ENCODE data around the gene C8A.

Gene C8A

GRCh38 chr1:56867491-56867890 is 12.9 kb downstream of the C8A start:
- no peak for TF ChIP-seq CTCF (IDR thresholded peaks at IDR 0.05; ENCODE audit: control extremely low read depth, extremely low read depth, low read depth, missing control alignments)
- no peak for DNase-seq (ENCODE audit: extremely low spot score)
- ChIA-PET POLR2A (no interaction called here), CTCF (no interaction called here)

GRCh38 chr1:56868761-56869160 is 14.2 kb downstream of the C8A start:
- no peak for TF ChIP-seq CTCF (IDR thresholded peaks at IDR 0.05; ENCODE audit: control extremely low read depth, extremely low read depth, low read depth, missing control alignments)
- ChIA-PET POLR2A (no interaction called here), CTCF (no interaction called here)
- DNase-seq (ENCODE audit: extremely low spot score) = no peak

GRCh38 chr1:56872597-56872996 is 18.0 kb downstream of the C8A start:
- no peak for TF ChIP-seq CTCF (IDR thresholded peaks at IDR 0.05; ENCODE audit: control extremely low read depth, extremely low read depth, low read depth, missing control alignments)
- ChIA-PET POLR2A (no interaction called here), CTCF (interaction anchor here (1.4 kb wide), 1 partner anchor 36 kb away, joined by 3 read pairs; no protein-coding TSS in a partner anchor)
- no peak for DNase-seq (ENCODE audit: extremely low spot score)

GRCh38 chr1:56873213-56873612 is 18.6 kb downstream of the C8A start:
- no peak for TF ChIP-seq CTCF (IDR thresholded peaks at IDR 0.05; ENCODE audit: control extremely low read depth, extremely low read depth, low read depth, missing control alignments)
- POLR2A ChIA-PET = no interaction called here
- no peak for DNase-seq (ENCODE audit: extremely low spot score)
- CTCF ChIA-PET = interaction anchor here (1.4 kb wide), 1 partner anchor 36 kb away, joined by 3 read pairs; no protein-coding TSS in a partner anchor

- no peak for TF ChIP-seq CTCF (IDR thresholded peaks at IDR 0.05; ENCODE audit: control extremely low read depth, extremely low read depth, low read depth, missing control alignments)
- ChIA-PET POLR2A (no interaction called here), CTCF (no interaction called here)
Measured at GRCh38 chr1:56874689-56875088, 20.1 kb downstream of the C8A start.

GRCh38 chr1:56877973-56878372 is 23.4 kb downstream of the C8A start:
- CTCF ChIA-PET = no interaction called here
- POLR2A ChIA-PET = no interaction called here
- no peak for DNase-seq (ENCODE audit: extremely low spot score)
- TF ChIP-seq CTCF (IDR thresholded peaks at IDR 0.05; ENCODE audit: control extremely low read depth, extremely low read depth, low read depth, missing control alignments) = no peak

More at GRCh38 chr1:56874689-56875088, 20.1 kb downstream of the C8A start:
- no peak for DNase-seq (ENCODE audit: extremely low spot score)

- TF ChIP-seq CTCF (IDR thresholded peaks at IDR 0.05; ENCODE audit: control extremely low read depth, extremely low read depth, low read depth, missing control alignments) = no peak
- ChIA-PET CTCF (interaction anchor here (1.9 kb wide), 1 partner anchor 9 kb away, joined by 4 read pairs; no protein-coding TSS in a partner anchor), POLR2A (no interaction called here)
- DNase-seq (ENCODE audit: extremely low spot score) = no peak
Measured at GRCh38 chr1:56880774-56881173, 26.2 kb downstream of the C8A start.

Data from GM10248 (cell line).